SKM-1 treated with dmso at 0.1 percent for 144 hours (cell line): Measurements from ENCODE around the gene DAB1.

ENCODE experiments used
- DNase-seq: peaks from one replicate; lab custom pipeline; 2025; ENCODE audit not compliant: unreplicated experiment; lab: John Stamatoyannopoulos, UW

Gene DAB1

DNA sequence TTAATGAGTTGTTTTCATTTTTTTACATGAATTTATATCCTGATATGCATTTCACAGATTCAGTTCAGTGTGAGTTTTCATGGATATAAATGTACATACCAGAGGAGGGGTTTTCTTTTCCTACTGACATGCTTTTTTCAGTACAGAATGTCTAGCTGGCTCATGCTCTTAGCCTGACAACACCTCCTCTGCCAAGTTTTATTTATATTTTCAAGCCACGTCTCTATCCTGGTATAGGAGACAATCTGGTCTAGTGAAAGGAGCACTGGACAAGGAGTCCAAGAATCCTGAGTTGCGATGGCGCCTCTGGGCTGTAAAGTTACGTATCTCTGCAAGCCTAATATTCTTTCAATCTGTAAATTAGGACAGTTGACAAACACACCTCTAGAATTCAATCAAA lies 4.9 kb downstream of the DAB1 start:
- DNase-seq = no peak

DNA sequence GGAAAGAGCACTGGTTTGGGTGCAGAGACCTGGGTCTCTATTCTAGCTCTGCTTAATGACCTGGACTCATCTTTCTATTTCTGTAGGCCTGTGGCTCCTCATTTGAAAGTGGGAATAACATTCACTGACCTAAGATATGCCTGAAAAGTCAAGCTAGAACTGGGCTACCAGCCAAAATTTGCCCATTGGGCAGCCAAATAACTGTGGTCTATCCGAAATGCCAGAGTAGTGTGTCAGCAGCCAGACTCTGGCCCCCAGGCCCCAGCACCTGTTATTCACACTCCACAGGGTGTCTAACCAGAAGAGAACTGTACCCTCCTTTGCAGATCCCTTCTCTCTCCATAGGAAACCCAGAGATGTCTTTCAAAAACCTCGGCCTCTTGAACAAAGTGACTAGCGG lies 12.6 kb downstream of the DAB1 start:
- no peak for DNase-seq

DNA sequence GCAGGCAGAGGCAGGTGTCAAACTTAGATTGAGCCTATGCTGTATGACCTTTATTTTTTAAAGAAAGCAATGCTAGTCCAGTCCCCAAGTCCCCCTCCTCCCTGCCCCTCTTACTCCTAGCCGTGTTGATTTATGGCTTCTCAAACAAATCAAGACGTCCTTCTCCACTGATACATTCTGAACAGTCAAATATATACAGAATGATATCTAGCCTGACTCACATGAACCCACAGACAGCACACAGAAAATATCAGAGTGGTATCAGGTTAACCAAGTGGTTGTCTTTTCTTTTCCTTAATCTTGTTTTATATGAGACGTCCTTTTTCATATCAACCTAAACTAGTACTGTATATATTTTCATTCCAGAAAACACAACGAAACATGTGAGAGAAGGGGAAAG lies 13.4 kb downstream of the DAB1 start:
- DNase-seq = no peak

DNA sequence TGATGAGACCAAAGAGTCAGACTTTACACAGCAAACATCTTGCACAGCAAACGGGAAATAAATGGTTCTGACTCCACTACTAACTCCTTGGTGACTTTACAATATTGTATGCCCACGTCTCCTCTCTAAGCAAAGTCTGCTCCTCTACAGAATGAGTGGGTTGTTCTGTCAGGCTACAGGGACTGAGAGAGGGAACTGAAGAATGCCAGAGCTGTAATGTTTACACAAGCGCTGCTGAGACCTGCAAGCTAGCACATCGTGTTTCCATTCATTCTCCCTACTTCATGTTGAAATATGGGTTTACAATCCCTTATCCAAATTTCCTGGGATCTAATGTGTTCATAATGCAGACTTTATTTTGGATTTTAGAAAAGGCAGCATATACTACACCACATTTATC lies 15.9 kb downstream of the DAB1 start:
- no peak for DNase-seq

DNA sequence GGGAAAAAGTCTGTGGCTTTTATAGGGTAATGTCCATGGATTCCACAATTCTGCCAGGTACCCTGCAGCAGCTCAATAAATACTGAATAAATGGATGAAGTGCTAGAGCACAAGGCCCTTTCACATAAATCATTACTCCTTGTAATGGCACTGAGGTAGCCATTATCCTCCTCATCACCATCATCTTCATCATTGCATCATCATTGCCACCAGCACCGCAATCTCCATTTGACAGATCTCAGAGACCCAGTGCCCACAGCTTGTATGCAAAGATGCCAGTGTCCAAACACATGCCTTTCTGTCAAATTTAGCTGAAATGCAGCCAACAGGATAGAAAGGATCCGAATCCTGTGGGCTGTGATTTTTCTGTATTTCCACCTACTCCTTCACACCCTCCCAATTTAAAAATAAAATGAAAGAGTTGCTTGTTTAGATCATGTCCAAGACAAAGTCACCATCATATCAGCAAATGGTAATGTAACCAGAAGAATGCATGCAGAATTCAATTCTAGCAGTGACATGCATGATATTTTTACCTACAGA lies 17.4 kb downstream of the DAB1 start:
- no peak for DNase-seq

DNA sequence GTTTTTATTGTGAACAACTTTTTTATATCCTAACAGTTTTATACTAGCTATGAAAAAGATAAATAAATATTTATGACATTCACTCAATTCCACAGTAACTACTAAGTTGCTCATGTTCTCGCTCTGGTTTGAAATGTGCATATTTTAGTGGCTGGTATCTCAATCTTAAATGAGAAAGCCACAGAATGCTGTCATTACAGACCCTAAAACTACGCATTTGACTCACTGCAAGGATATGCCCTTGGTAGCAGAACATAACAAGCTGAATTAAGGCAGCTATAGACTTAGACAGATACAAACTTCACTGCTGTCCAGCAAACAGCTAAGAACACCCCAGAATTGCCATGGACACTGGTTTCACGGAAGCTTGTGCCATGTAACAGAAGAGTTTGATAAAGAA lies 19.0 kb downstream of the DAB1 start:
- DNase-seq = no peak

DNA sequence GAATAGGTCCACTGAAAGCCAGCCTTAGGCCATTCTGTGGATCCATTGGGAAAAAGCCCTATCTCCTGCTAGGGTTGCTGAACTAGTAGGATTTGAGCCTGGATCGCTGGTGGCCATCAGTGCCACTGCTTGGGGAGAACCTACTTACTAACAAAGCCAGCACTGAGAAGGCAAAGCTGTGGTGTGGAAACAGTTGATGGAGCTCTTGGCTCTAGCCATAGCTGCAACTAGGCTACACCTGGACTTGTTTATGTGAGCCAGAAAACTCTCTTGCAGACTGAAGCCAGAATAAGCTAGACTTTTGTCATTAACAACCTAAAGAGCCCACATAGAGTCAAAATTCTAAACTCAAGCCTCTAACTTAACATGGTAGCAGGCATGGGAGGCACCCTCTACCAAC lies 20.7 kb downstream of the DAB1 start:
- DNase-seq = no peak

DNA sequence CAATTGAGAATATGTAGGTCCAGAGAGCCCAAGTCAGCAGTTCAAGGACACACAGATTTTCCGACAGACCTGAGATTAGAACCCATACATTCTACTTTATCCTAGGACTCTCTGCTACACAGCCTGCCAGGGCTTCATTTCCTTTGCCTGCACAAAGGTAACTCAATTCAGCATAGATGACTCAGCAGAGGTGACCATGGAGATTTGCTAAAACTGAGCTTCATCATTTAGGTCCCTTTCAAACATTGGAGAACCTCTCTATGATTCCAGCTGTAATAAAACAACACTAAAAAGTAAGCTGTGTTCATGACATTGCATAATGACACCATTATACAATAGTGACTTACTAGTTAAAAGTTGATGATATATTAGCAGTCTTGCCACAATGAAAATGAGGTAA lies 22.2 kb downstream of the DAB1 start:
- no peak for DNase-seq

DNA sequence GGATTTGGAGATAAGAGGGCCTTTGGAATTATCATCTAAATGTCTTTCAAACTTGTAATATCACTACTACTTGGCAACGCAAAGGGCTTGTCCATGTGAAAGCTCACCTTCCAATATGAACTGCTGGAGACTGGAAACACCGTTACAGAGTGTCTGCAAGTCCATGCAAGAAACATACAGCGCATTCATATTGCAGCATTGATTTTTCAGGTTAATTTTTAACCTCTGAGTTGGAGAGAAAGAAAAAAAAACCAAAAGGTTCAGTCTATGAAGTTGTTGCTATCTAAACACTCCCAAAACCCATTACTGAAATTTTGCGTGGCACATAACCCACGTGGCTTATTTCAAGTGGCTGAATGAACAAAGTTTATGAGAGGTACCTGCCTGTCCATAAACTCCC lies 23.8 kb downstream of the DAB1 start:
- no peak for DNase-seq

DNA sequence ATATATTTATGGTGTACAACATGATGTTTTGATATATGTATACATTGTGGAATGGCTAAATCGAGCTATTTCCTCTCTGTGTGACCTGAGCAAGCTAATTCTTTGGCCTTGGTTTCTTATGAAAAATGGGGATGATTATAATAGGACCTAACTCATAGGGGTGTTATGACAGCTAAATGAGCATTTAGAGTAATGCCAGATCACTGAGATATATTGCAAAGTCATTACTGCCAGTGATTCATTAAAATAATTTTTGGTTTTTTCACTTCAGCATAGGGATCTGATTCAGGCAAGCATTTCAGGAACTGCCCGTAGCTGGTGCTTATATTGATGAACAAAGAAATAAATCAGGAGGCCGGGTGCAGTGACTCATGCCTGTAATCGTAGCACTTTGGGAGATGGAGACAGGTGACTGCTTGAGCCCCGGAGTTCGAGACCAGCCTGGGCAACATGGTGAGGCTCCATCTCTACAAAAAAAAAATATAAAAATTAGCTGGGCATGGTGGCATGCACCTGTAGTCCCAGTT lies 30.7 kb downstream of the DAB1 start:
- no peak for DNase-seq

DNA sequence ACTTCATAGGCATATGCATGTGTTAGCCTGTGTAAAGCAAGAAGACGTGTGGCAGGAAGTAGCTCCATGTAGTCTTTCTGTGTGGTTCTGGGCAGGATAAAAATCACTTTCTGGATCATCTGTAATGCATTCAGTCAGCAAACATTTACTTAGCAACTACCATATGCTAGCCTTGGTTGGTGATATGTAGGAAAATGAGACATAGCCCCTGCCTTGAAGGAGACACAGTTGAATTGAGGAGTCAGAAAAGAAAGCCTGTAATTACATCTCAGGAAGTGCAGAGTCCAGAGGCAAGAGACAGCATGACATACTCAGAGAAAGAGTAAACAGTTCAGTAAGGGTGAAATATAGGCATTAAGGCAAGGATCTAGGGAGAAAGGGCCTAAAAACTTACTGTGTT lies 38.5 kb downstream of the DAB1 start:
- no peak for DNase-seq

DNA sequence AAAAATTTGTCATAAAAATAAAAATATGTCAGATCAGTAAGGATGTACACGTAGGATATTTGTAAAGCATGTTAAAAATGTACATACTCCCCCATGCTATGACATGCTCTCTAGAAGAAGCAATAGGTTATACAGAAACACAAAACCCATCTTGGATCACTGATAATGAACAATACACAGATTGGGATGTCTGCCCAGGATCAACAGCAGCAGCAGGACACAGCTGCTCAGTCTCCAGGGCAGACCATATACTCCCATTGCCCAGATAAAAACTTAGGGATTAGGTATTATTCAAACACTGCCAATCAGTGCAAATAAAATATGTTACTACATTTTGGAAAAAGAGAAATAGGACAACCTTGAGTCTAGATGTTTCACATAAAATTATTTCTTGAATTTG lies 39.0 kb downstream of the DAB1 start:
- no peak for DNase-seq

DNA sequence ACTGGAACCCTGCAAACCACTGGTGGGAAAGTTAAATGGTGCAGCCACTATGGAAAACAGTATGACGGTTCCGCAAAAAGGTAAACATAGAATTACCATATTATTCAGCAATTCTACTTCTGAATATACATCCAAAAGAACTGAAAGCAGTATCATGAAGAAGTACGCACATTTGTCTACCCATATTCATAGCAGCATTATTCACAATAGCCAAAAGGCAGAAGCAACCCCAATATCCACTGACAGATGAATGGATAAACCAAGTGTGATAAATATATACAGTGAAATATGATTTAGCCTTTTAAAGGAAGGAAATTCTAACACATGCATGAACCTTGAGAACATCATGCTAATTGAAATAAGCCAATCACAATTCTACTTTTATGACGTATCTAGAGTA lies 39.6 kb downstream of the DAB1 start:
- no peak for DNase-seq

DNA sequence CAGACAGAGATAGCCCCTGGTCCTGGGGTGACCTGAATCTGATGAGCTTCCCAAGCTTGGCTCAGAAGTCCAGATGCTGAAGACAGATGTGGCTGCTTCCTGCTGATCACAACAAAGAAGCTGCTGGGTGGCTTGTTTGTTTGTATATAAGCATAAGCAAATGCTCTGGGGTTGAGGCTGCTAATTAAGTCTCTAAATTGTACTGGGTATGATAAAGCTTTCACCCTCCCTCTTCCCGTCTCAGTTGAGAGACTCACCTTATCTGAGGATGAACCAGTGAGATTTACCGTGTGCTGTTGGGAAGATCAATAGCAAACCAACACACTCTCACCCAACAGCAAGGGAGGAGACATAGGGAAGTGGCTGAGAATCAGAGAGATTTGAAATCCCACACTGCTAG lies 42.0 kb downstream of the DAB1 start:
- no peak for DNase-seq

DNA sequence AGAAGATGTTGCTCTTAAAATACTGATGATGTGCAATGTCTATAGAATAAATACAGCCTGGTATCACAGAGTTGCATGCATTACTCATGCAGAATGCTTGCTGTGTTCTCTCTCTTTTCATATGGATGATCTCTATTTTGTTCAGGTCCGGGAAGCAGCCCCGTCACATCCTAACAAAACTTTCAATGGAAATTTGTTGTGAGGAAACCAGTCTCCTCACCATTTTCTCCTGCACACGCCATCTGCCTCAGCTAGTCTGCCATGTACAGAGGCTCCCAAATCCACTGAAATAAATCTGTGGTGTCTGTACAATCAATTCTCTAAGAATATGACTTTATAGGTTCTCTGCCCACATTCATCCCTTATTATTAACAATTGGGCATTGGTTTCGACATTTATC lies 42.4 kb downstream of the DAB1 start:
- DNase-seq = no peak

DNA sequence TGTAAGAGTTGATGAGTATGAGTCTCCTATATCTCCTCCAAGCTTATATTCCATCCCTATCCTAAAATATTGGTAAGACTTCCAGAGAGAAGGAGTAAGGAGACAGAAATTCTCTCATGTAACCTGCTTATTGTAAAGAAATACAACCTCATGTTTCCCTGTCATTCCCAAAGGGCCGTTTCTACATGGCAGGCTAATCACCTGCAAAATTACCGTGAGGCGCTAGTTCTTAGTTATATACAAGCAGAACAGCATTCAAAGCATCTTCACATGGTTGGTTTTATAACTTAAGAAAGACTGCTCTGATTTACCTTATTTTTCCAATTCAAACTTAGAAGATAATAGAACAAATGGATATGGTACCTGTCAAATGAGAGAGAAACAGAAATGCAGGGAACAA lies 42.9 kb downstream of the DAB1 start:
- DNase-seq = no peak

DNA sequence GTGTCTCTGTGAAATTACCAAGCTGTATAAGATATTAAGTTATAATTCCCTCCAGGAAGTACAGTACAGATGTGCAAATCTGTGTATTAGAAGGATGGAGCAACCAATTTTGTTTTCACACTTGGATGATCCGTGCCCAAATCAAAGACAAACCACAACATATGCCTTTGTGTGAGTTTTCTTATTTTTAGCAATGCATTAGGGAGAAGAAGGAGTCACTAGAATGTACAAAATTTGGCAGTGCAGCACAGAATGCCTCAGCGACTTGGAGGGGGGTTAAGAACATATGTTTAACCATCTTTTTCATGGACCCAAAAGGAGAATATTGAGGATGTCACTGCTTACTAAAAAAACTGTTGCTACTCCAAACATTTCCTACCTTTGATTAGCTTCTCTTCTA lies 45.3 kb downstream of the DAB1 start:
- no peak for DNase-seq

DNA sequence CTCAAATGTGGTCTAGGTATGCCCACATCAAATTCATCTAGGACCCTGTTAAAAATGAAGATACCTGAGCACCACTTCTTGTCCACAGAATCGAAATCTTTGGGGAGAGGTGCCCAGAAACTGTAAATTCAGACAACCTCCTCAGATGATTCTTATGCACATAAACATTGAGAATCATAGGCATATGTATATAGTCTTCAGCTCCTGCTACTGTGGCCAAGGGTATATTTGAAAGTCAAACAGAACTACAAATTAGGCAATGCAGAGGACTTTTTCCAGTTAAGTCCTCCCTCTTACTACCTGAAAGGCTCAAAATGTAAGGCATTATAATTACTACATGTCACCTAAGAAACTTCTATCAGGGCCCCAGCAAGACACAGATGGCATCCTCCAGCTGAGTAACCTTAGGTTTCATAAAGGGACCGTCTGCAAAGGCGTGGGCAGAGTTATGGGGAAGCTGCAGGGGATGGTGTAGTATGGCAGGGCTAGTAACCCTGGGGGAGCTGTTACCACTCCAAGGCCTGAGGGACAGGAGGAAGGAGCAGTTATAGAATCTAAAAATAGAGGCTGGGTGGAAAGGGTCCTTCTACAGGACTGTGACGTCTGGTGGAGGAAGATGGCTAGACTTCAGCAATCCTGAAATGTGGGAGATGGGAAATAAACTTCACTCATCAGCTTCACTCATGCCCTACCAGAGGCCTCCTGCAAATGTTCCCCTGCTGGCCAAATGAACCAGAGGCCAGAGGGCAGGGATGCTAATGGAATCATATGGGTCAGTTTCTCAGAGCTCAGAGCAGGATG lies 46.3 kb downstream of the DAB1 start:
- no peak for DNase-seq

DNA sequence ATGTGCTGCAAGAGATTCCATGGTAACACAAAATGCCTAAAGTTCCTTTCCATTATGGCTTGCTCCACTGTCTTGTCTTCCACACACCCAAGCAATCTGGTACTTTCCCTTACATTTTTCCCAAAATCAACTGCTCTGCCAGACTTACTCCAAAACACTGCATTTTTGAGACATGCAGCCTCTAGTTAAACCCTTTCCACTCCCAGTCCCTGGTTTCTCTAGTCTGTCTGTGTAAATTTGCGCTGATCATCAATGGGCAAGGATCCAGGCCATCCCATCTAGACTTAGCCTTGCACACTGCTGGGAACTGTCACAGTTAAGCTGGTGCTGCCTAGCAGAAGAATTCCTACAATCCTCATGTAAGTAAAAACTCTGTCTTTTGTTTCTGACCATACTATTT lies 47.8 kb downstream of the DAB1 start:
- DNase-seq = no peak

DNA sequence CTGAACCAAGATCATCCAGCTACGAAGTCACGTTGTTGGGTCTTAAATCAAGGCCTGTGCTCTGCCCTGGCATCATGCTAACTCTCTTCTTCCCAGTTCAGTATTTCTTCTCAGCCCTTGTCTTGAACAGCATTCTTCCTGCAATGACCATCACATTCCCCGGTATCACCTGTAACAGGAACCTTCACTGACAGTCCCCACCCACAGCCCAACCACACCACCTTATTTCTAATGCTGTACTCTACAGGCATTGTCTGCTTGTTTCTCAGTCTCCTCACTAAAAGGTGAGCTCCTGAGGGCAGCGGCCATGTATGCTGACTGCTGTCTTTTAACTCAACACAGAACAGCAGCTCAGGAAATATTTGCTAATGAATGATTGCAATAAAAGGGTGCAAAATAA lies 54.0 kb downstream of the DAB1 start:
- no peak for DNase-seq

DNA sequence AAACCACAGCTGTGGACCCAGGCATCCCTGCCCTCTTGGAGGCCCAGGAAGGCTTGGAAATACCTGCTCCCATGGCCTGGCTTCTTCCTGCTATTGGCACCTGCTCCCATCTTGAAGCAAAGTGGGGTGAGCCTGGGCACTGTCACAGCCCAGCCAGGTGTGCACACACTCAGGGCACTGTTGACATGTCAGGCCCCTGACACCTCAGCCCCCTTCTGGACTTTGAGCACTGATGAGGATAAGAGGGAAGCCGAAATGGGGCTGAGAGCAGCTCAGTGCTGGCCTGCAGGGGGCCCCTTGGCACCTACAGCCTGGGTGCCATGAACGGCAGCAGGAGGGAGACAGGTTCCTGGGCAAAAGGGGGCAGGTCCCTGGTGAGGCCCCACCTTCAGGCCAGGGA lies 55.9 kb downstream of the DAB1 start:
- DNase-seq = no peak

DNA sequence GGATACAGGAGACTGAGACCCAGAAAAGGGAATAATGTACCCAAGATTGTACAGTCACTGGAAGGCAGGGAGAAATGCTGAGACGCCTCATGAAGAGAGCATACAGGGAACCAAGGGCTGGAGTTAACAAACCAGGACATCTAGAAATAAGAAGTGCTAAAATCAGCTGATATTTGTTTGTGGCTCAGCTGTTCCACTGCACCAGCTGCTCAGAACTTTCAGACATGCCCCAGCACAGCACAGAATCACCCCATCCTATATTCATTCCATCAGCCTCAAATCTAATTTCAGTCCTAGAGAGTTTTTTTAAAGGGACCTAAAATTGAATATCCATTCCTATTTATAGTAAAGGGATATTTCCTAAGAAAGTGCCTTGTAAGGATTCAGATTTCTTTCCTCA lies 60.2 kb downstream of the DAB1 start:
- no peak for DNase-seq

DNA sequence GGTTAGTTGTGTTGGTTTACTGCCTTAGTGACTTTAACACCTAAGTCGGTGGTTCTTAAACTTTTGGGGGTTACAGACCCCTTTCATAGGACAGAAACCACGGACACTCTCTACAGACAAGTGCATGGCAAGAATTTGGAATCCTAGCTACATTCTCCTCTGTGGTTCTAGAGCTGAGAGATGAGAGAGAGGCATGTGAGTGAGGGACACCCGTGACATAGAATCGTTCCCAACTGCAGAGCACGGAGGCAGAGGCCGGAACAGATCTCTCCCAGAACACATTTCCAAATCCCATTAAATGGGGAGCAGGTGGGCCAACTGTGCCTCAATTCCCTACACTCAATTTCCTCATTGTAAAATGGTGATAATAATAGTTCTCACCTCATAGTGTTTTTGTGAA lies 60.7 kb downstream of the DAB1 start:
- no peak for DNase-seq
